K562 (cell line): ENCODE results near the gene SLC25A21. TPM values are rescaled to one million over a fixed set of nuclear protein-coding genes. Genes with fewer than 3 reads are reported as not detected.

ENCODE experiments used
- AFF4 ChIP-seq: sonication (generic); formaldehyde crosslinking; IDR thresholded peaks from 2 replicates; pipeline ENCODE4 v1.8.0; 2023; ENCODE audit warnings: mild to moderate bottlenecking, missing genetic modification reagents
- ARID1B ChIP-seq: fragments of 450-650 bp; IDR thresholded peaks from 2 replicates; pipeline ENCODE4 v1.6.1; 2016; ENCODE audit warnings: antibody characterized with exemption, mild to moderate bottlenecking, inconsistent platforms
- FOXJ3 ChIP-seq: sonication (generic); formaldehyde crosslinking; IDR thresholded peaks from 2 replicates; pipeline ENCODE4 v1.4.0; 2020; ENCODE audit warnings: mild to moderate bottlenecking, missing genetic modification reagents
- GTF2B ChIP-seq: IDR thresholded peaks from 2 replicates; pipeline ENCODE4 v1.6.1; 2011; ENCODE audit not compliant: insufficient read length; ENCODE audit errors: extremely low read depth
- HDAC1 ChIP-seq, 2 experiments: fragments of 450-650 bp; IDR thresholded peaks; 2 replicates each; pipeline ENCODE4 v1.6.1; 2016 to 2017; ENCODE audit warnings: inconsistent platforms in 1 of 2, mild to moderate bottlenecking in 1 of 2, moderate library complexity in 1 of 2
- MAFG ChIP-seq: fragments of 450-650 bp; conservative IDR thresholded peaks from 2 replicates; pipeline ENCODE4 v1.6.1; 2016; ENCODE audit warnings: missing genetic modification characterization, missing compliant biosample characterization
- MEIS2 ChIP-seq: fragments of 450-650 bp; IDR thresholded peaks from 2 replicates; pipeline ENCODE4 v1.6.1; 2014; ENCODE audit warnings: mild to moderate bottlenecking; ENCODE audit not compliant: partially characterized antibody
- NELFE ChIP-seq: IDR thresholded peaks from 2 replicates; pipeline ENCODE4 v1.6.1; 2011; ENCODE audit warnings: mild to moderate bottlenecking; ENCODE audit not compliant: insufficient read depth, insufficient read length
- SMARCE1 ChIP-seq: fragments of 450-650 bp; IDR thresholded peaks from 2 replicates; pipeline ENCODE4 v1.7.1; 2016; ENCODE audit warnings: mild to moderate bottlenecking
- ZC3H11A ChIP-seq: IDR thresholded peaks from 2 replicates; pipeline ENCODE4 v1.6.1; 2012; ENCODE audit warnings: low read depth, low read length, improper control_type of control experiment
- ZEB2 ChIP-seq: fragments of 450-650 bp; IDR thresholded peaks from 2 replicates; pipeline ENCODE4 v1.6.1; 2016
- ZFP1 ChIP-seq: fragments of 450-650 bp; formaldehyde crosslinking; IDR thresholded peaks from 2 replicates; pipeline ENCODE4 v1.4.0; 2020; ENCODE audit warnings: mild to moderate bottlenecking, mixed read lengths
- polyA plus RNA-seq, 8 experiments: library from polyadenylated mRNA; depleted of rRNA in 4 of 8; stranded (reverse) in 5 of 8; unstranded in 3 of 8; fragments of >200 nt; fragmentation: Nextera tagmentation in 2 of 8; fragmentation: Illumina TruSeq in 1 of 8; extraction: Ambion mirVana in 2 of 8; extraction: Trizol in 1 of 8; gene quantifications; 2 replicates each; pipeline versions ENCODE4 v1.2.1 to v1.2.3, GENCODE V29; 2011 to 2014; ENCODE audit warnings: inconsistent platforms in 1 of 8, missing spikeins in 1 of 8
- total RNA-seq, 7 experiments: library from RNA; depleted of rRNA in 6 of 7; stranded (reverse); fragments of >200 nt in 6 of 7; fragmentation: Illumina TruSeq in 2 of 7; extraction: Trizol in 2 of 7; gene quantifications; 2 replicates each; pipeline versions ENCODE4 v1.2.1 to v1.2.3, GENCODE V29; 2011 to 2021; ENCODE audit warnings: low replicate concordance in 1 of 7
- TF ChIP-seq, protein P1 (sequence below), 2 experiments: fragments of 450-650 bp in 1 of 2; sonication (generic) in 1 of 2; formaldehyde crosslinking in 1 of 2; IDR thresholded peaks in 1 of 2; conservative IDR thresholded peaks in 1 of 2; 2 replicates each; pipeline versions ENCODE4 v1.6.1 to v1.8.1; 2016 to 2023; ENCODE audit warnings: mild to moderate bottlenecking in 2 of 2, moderate library complexity in 2 of 2, inconsistent platforms in 1 of 2, missing genetic modification reagents in 1 of 2
- TF ChIP-seq, protein P2 (sequence below): sonication (generic); formaldehyde crosslinking; IDR thresholded peaks from 2 replicates; pipeline ENCODE4 v1.8.0; 2022; ENCODE audit warnings: missing genetic modification reagents, mild to moderate bottlenecking, borderline replicate concordance
- TF ChIP-seq, protein P3 (sequence below), 2 experiments: IDR thresholded peaks; 2 replicates each; pipeline ENCODE4 v1.6.1; 2012; ENCODE audit warnings: improper control_type of control experiment in 2 of 2, low read depth in 2 of 2, low read length in 2 of 2, borderline replicate concordance in 1 of 2
- TF ChIP-seq, protein P4 (sequence below): fragments of 450-650 bp; IDR thresholded peaks from 2 replicates; pipeline ENCODE4 v1.6.1; 2016

The SLC25A21 gene
- total and polyA plus RNA-seq, 9 of the 15 experiments (the other 6 are each of a cell fraction or from before 2014, with no cell fraction given), result 15.2 to 46.7 (median 28.7) TPM

DNA sequence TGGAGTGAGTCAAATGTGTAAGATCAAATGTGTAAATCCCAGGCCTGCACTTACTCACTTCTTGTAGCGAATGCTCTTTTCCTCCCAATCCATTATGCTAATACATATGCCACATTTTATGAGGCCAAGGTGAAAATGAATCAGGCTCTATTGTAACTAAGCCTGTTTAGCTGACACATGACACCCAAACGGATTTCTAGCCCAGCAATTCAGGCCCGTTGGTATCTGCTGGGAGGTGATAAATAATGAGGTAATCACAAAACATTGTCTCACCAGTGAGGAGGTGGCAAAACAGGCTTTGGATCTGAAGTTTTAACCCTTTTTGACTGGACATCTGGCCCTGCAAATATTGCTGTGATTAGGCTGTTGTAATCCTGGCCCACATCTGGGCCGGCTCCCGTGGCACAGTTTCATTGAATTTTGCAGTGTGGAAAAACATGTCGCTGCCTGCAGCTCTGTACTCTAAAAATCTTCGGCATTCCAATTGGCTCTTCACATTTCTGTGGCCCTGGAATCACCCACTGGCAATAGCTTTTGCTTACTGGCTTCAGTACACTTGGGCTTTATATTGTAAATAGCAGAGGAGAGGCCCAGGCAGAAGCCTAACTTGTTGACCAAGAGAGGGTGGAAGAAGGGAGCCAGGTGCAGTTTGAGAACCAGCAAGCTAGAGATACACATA is 404.7 kb downstream of the SLC25A21 start (continued):
- TF ChIP-seq MEIS2, result peak; percentile 63
- peak; percentile 81 for TF ChIP-seq ARID1B
- TF ChIP-seq GTF2B, result no peak
- no peak for TF ChIP-seq ZC3H11A
- no peak for TF ChIP-seq AFF4 (CRISPR knock-in tag)
- TF ChIP-seq ZEB2, result no peak
- no peak for TF ChIP-seq NELFE
- TF ChIP-seq, protein P1, sequence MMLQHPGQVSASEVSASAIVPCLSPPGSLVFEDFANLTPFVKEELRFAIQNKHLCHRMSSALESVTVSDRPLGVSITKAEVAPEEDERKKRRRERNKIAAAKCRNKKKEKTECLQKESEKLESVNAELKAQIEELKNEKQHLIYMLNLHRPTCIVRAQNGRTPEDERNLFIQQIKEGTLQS (IDR thresholded peaks at IDR 0.05), result peak; percentile 78
- TF ChIP-seq, protein P1 (CRISPR knock-in tag; conservative IDR thresholded peaks at IDR 0.05), result no peak
- no peak for TF ChIP-seq ZFP1 (CRISPR knock-in tag)
- TF ChIP-seq, protein P2, sequence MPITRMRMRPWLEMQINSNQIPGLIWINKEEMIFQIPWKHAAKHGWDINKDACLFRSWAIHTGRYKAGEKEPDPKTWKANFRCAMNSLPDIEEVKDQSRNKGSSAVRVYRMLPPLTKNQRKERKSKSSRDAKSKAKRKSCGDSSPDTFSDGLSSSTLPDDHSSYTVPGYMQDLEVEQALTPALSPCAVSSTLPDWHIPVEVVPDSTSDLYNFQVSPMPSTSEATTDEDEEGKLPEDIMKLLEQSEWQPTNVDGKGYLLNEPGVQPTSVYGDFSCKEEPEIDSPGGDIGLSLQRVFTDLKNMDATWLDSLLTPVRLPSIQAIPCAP (CRISPR knock-in tag), result no peak
- peak; percentile 46; the same call in 1 of the 2 replicates for TF ChIP-seq SMARCE1
- TF ChIP-seq, protein P3, sequence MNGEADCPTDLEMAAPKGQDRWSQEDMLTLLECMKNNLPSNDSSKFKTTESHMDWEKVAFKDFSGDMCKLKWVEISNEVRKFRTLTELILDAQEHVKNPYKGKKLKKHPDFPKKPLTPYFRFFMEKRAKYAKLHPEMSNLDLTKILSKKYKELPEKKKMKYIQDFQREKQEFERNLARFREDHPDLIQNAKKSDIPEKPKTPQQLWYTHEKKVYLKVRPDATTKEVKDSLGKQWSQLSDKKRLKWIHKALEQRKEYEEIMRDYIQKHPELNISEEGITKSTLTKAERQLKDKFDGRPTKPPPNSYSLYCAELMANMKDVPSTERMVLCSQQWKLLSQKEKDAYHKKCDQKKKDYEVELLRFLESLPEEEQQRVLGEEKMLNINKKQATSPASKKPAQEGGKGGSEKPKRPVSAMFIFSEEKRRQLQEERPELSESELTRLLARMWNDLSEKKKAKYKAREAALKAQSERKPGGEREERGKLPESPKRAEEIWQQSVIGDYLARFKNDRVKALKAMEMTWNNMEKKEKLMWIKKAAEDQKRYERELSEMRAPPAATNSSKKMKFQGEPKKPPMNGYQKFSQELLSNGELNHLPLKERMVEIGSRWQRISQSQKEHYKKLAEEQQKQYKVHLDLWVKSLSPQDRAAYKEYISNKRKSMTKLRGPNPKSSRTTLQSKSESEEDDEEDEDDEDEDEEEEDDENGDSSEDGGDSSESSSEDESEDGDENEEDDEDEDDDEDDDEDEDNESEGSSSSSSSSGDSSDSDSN (IDR thresholded peaks at IDR 0.05; ENCODE audit: borderline replicate concordance in 1 of 2, low read depth in 2 of 2, low read length in 2 of 2), result no peak
- TF ChIP-seq, protein P4, sequence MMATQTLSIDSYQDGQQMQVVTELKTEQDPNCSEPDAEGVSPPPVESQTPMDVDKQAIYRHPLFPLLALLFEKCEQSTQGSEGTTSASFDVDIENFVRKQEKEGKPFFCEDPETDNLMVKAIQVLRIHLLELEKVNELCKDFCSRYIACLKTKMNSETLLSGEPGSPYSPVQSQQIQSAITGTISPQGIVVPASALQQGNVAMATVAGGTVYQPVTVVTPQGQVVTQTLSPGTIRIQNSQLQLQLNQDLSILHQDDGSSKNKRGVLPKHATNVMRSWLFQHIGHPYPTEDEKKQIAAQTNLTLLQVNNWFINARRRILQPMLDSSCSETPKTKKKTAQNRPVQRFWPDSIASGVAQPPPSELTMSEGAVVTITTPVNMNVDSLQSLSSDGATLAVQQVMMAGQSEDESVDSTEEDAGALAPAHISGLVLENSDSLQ, result peak; percentile 19; the same call in 1 of the 2 replicates
- TF ChIP-seq HDAC1 (IDR thresholded peaks at IDR 0.05), result peak in 1 of 2 experiments; percentile 67; a peak in 1 of 4 replicates
- TF ChIP-seq MAFG (tag), result no peak
- TF ChIP-seq FOXJ3 (CRISPR knock-in tag), result no peak
